Panc1 (cell line): Measurements from ENCODE around the gene ACSL5. TPM values are rescaled to one million over a fixed set of nuclear protein-coding genes. Genes with fewer than 3 reads are reported as not detected.
A peak's percentile ranks its signal among the peaks of the same experiment; 100 is the strongest.

ENCODE experiments used
- ATAC-seq: fragments of 200-7000 bp; cut with Tn5 transposase; 2 replicates; pipeline ENCODE4 v1.9.1; 2020; ENCODE audit warnings: mild to moderate bottlenecking, moderate library complexity
- BruUV-seq: library from RNA; stranded (reverse); fragments of 400-500 nt; replicated peaks from 2 replicates; lab custom pipeline; 2021; lab: Mats Ljungman, UMichigan
- CTCF ChIA-PET: fragments of 300-600 bp; sonication (Branson Sonifier 250); formaldehyde crosslinking; loops from one replicate; lab custom pipeline; 2022; ENCODE audit warnings: antibody characterized with exemption; lab: Charles Lee
- POLR2A ChIA-PET: fragments of 300-600 bp; sonication (Branson Sonifier 250); formaldehyde crosslinking; loops from one replicate; lab custom pipeline; 2022; ENCODE audit warnings: antibody characterized with exemption; lab: Charles Lee
- DNase-seq: peaks from one replicate; pipeline ENCODE4 v3.0.0-alpha.2; 2010; ENCODE audit warnings: low read depth, low spot score
- H3K27ac ChIP-seq: 2 replicates; pipeline ENCODE4 v1.5.1; 2011; ENCODE audit warnings: mild to moderate bottlenecking, low read length, inconsistent platforms
- H3K27me3 ChIP-seq: fragments of 200-500 bp; sonication (Bioruptor generic); 2 replicates; pipeline ENCODE4 v1.6.0; 2014; ENCODE audit warnings: low read length, inconsistent platforms; ENCODE audit not compliant: control insufficient read depth, insufficient read depth
- H3K36me3 ChIP-seq: fragments of 200-500 bp; sonication (Bioruptor generic); 2 replicates; pipeline ENCODE4 v1.5.1; 2014; ENCODE audit warnings: inconsistent platforms, mild to moderate bottlenecking, low read length, moderate library complexity; ENCODE audit not compliant: control insufficient read depth, insufficient read depth
- H3K4me1 ChIP-seq: 2 replicates; pipeline ENCODE4 v1.5.1; 2011; ENCODE audit warnings: inconsistent platforms, mild to moderate bottlenecking, low read length, moderate library complexity; ENCODE audit not compliant: control insufficient read depth, insufficient read depth
- H3K4me3 ChIP-seq, 2 experiments: 2 replicates each; pipeline ENCODE4 v1.5.1; 2011 to 2012; ENCODE audit warnings: low read depth in 2 of 2, low read length in 2 of 2, mild to moderate bottlenecking in 2 of 2, inconsistent platforms in 1 of 2, moderate library complexity in 1 of 2
- H3K9me3 ChIP-seq: fragments of 200-500 bp; sonication (Bioruptor generic); 2 replicates; pipeline ENCODE4 v1.5.1; 2014; ENCODE audit warnings: low read depth, mild to moderate bottlenecking, inconsistent platforms, low read length, moderate library complexity; ENCODE audit not compliant: control insufficient read depth, insufficient read depth
- POLR2AphosphoS5 ChIP-seq: IDR thresholded peaks from 2 replicates; pipeline ENCODE4 v1.6.1; 2012; ENCODE audit warnings: mild to moderate bottlenecking, low read depth, low read length, moderate library complexity
- REST ChIP-seq, 2 experiments: IDR thresholded peaks; 2 replicates each; pipeline ENCODE4 v1.6.1; 2011 to 2012; ENCODE audit warnings: low read depth in 2 of 2, control low read depth in 1 of 2, low read length in 1 of 2, mild to moderate bottlenecking in 1 of 2, moderate library complexity in 1 of 2; ENCODE audit not compliant: insufficient read depth in 1 of 2
- SIN3A ChIP-seq: IDR thresholded peaks from 2 replicates; pipeline ENCODE4 v1.6.1; 2012; ENCODE audit warnings: low read depth, mild to moderate bottlenecking, low read length, moderate library complexity, borderline replicate concordance; ENCODE audit not compliant: insufficient read depth
- TCF7L2 ChIP-seq: IDR thresholded peaks from 2 replicates; pipeline ENCODE4 v1.6.1; 2011; ENCODE audit warnings: mild to moderate bottlenecking, low read depth, low read length, inconsistent platforms
- in situ Hi-C: cut with HindIII; loops from 2 replicates; pipeline ENCODE4 v1.10.0; 2016; ENCODE audit warnings: low sequenced_read_pairs, low pct_unique_long_range_greater_than_20kb
- intact Hi-C: fragments of 100-400 bp; cut with micrococcal nuclease; formaldehyde crosslinking; loops from one replicate; pipeline ENCODE4 v1.10.0; 2022; ENCODE audit not compliant: unreplicated experiment
- total RNA-seq: library from RNA; stranded (reverse); gene quantifications from one replicate; pipeline ENCODE4 v1.2.1, GENCODE V29; 2021; ENCODE audit not compliant: unreplicated experiment
- TF ChIP-seq, protein P1 (sequence below): fragments of 450-650 bp; IDR thresholded peaks from 2 replicates; pipeline ENCODE4 v1.5.1; 2017; ENCODE audit warnings: mild to moderate bottlenecking

Gene ACSL5
- total RNA-seq, 1 experiment from 2014 or later = 2.4 TPM

- ChIA-PET POLR2A (no interaction called here), CTCF (no interaction called here)
- H3K9me3 ChIP-seq = no peaks in the 10 kb centered on the region
- no peak for ATAC-seq
- no TSS peak for BruUV-seq
- no peak for DNase-seq
- H3K27ac ChIP-seq = no peak overlapping the region
- no peak for TF ChIP-seq SIN3A
- no peak for TF ChIP-seq REST (IDR thresholded peaks at IDR 0.05; ENCODE audit: insufficient read depth in 1 of 2, low read depth in 2 of 2, low read length in 1 of 2)
- no peak for TF ChIP-seq TCF7L2
- no peak for TF ChIP-seq POLR2AphosphoS5
- TF ChIP-seq, protein P1, sequence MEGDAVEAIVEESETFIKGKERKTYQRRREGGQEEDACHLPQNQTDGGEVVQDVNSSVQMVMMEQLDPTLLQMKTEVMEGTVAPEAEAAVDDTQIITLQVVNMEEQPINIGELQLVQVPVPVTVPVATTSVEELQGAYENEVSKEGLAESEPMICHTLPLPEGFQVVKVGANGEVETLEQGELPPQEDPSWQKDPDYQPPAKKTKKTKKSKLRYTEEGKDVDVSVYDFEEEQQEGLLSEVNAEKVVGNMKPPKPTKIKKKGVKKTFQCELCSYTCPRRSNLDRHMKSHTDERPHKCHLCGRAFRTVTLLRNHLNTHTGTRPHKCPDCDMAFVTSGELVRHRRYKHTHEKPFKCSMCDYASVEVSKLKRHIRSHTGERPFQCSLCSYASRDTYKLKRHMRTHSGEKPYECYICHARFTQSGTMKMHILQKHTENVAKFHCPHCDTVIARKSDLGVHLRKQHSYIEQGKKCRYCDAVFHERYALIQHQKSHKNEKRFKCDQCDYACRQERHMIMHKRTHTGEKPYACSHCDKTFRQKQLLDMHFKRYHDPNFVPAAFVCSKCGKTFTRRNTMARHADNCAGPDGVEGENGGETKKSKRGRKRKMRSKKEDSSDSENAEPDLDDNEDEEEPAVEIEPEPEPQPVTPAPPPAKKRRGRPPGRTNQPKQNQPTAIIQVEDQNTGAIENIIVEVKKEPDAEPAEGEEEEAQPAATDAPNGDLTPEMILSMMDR = no peak
- no peak overlapping the region for H3K4me3 ChIP-seq
- H3K4me1 ChIP-seq = no peaks in the 10 kb centered on the region
- H3K36me3 ChIP-seq = no peaks in the 10 kb centered on the region
- intact Hi-C loops (no loop called here), in situ Hi-C loops (no loop called here)
- peaks cover 5% of the 10 kb centered on the region; the same call in 1 of the 2 replicates for H3K27me3 ChIP-seq
These were observed 14.6 kb downstream of the ACSL5 start for GRCh38 chr10:112388548-112388947.

GRCh38 chr10:112389271-112389822 is 15.4 kb downstream of the ACSL5 start:
- intact Hi-C loops = no loop called here

More at GRCh38 chr10:112389271-112389822, 15.4 kb downstream of the ACSL5 start:
- peaks cover 11% of the 10 kb centered on the region for H3K27me3 ChIP-seq
- BruUV-seq = no TSS peak
- peak; percentile 38 for DNase-seq
- H3K27ac ChIP-seq = no peak overlapping the region
- no peaks in the 10 kb centered on the region for H3K9me3 ChIP-seq
- ATAC-seq = peak; percentile 78
- ChIA-PET POLR2A (no interaction called here), CTCF (no interaction called here)
- in situ Hi-C loops = no loop called here
- no peak overlapping the region for H3K4me3 ChIP-seq
- H3K36me3 ChIP-seq = no peaks in the 10 kb centered on the region
- H3K4me1 ChIP-seq = no peaks in the 10 kb centered on the region
- TF ChIP-seq TCF7L2 = no peak
- no peak for TF ChIP-seq REST (IDR thresholded peaks at IDR 0.05; ENCODE audit: insufficient read depth in 1 of 2, low read depth in 2 of 2, low read length in 1 of 2)
- TF ChIP-seq SIN3A = no peak
- TF ChIP-seq POLR2AphosphoS5 = no peak
- TF ChIP-seq, protein P1 = no peak
